Panc1 (cell line): ENCODE results near the gene HERC3.

Source experiments
- CTCF ChIP-seq: fragments of 450-650 bp; IDR thresholded peaks from 2 replicates; pipeline ENCODE4 v1.5.1; 2017; ENCODE audit warnings: mild to moderate bottlenecking
- REST ChIP-seq, 2 experiments: IDR thresholded peaks; 2 replicates each; pipeline ENCODE4 v1.6.1; 2011 to 2012; ENCODE audit warnings: low read depth in 2 of 2, control low read depth in 1 of 2, low read length in 1 of 2, mild to moderate bottlenecking in 1 of 2, moderate library complexity in 1 of 2; ENCODE audit not compliant: insufficient read depth in 1 of 2
- SIN3A ChIP-seq: IDR thresholded peaks from 2 replicates; pipeline ENCODE4 v1.6.1; 2012; ENCODE audit warnings: low read depth, mild to moderate bottlenecking, low read length, moderate library complexity, borderline replicate concordance; ENCODE audit not compliant: insufficient read depth
- TCF7L2 ChIP-seq: IDR thresholded peaks from 2 replicates; pipeline ENCODE4 v1.6.1; 2011; ENCODE audit warnings: mild to moderate bottlenecking, low read depth, low read length, inconsistent platforms

GRCh38 chr4:88722828-88723227, 130.5 kb downstream of the HERC3 start:
- TF ChIP-seq CTCF (no peak), REST (IDR thresholded peaks at IDR 0.05; ENCODE audit: insufficient read depth in 1 of 2, low read depth in 2 of 2, low read length in 1 of 2) (no peak), TCF7L2 (no peak), SIN3A (no peak)
